Left lung (tissue), 10 donors: Measurements from ENCODE around the gene SETD7. TPM values are rescaled to one million over a fixed set of nuclear protein-coding genes. Genes with fewer than 3 reads are reported as not detected.

ENCODE experiments used
- ATAC-seq: fragments of 200-7000 bp; cut with Tn5 transposase; one replicate; pipeline ENCODE4 v1.9.1; 2020; ENCODE audit warnings: moderate library complexity
- DNase-seq, 4 donors: peaks; one replicate each; pipeline ENCODE4 v3.0.0-alpha.2; 2013 to 2020
- H3K27ac ChIP-seq, 2 donors: fragments of 200-600 bp; sonication (generic) in 1 of 2; one replicate each; pipeline versions ENCODE4 v1.5.0 to v1.8.0; 2020 to 2021
- H3K27me3 ChIP-seq, 2 donors: fragments of 200-600 bp; sonication (generic) in 1 of 2; one replicate each; pipeline versions ENCODE4 v1.5.0 to v1.8.0; 2020 to 2021
- H3K36me3 ChIP-seq, 2 donors: fragments of 200-600 bp; sonication (generic) in 1 of 2; one replicate each; pipeline versions ENCODE4 v1.5.0 to v1.8.0; 2020 to 2021
- H3K4me1 ChIP-seq, 2 donors: fragments of 200-600 bp; one replicate each; pipeline ENCODE4 v1.8.0; 2021
- H3K4me3 ChIP-seq, 2 donors: fragments of 200-600 bp; sonication (generic) in 1 of 2; one replicate each; pipeline versions ENCODE4 v1.5.0 to v1.8.0; 2020 to 2021; ENCODE audit warnings: mild to moderate bottlenecking in 1 of 2
- H3K9me3 ChIP-seq, 2 donors: fragments of 200-600 bp; sonication (generic) in 1 of 2; one replicate each; pipeline versions ENCODE4 v1.5.0 to v1.8.0; 2020 to 2021
- intact Hi-C, 2 donors: fragments of 100-400 bp; cut with DNase I; formaldehyde crosslinking; loops; one replicate each; pipeline versions ENCODE4 v1.11.2 to v1.14.2; 2022
- polyA plus RNA-seq, 6 donors: library from polyadenylated mRNA; unstranded; fragments of 120-200 nt; gene quantifications; one replicate each; pipeline ENCODE4 v1.2.1, GENCODE V29; 2013; ENCODE audit not compliant: insufficient read length in 6 of 6
- total RNA-seq, 2 donors: library from RNA; stranded (reverse); fragmentation: NEBNext Ultra II Directional; extraction: Animal tissue kit (Norgen Biotek cat#: 25700); gene quantifications; one replicate each; pipeline ENCODE4 v1.2.1, GENCODE V29; 2021
- TF ChIP-seq, protein P1 (sequence below), 2 donors: fragments of 200-600 bp; sonication (generic) in 1 of 2; IDR thresholded peaks; one replicate each; pipeline versions ENCODE4 v1.5.0 to v1.8.0; 2021; ENCODE audit warnings: antibody characterized with exemption in 2 of 2
- donor health status: DM: no; HTN: yes; CAD: no.
- donor health status: DM: no; HTN: no; CAD: no.

Gene SETD7
- total and polyA plus RNA-seq, 8 donors = 17.2 to 51.7 (median 19.5) TPM

DNA sequence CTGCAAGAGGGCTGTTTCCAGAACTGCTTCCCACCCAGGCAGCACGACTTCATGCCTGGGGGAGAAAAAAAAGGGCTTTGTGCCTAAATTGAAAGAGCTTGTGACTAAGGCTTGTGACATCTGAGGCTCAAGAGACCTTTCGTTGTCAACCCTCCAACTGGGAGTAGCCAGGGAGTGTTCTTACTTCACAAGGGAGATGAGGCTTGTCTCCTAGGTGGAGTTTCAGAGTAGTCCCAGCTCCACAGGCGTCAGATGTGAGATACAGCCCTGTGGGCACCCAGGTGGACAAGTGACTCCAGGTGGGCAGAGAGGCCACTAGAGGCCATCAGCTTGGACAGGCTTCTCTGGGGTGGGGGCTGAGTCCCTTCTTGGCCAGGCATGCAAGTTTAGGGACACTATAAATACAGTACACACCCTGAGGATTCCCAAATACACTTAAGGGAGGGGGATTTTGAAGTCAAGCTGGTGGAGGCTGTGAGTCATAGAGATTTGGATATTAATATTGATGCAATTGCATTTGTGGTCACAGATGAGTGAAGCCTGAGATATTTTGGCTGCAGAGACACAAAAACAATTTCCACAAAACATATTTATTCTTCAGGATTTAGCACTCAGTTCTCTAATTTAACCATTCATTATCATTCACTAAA lies 40.1 kb upstream of the SETD7 start:
- Histone ChIP-seq H3K4me3 (no peak overlapping the region), H3K4me1 (peaks cover 0 to 6% of the 10 kb centered on the region in 2 donors), H3K27me3 (no peaks in the 10 kb centered on the region), H3K27ac (no peak overlapping the region), H3K36me3 (no peaks in the 10 kb centered on the region), H3K9me3 (no peaks in the 10 kb centered on the region)
- intact Hi-C loops = no loop called here
- TF ChIP-seq, protein P1, sequence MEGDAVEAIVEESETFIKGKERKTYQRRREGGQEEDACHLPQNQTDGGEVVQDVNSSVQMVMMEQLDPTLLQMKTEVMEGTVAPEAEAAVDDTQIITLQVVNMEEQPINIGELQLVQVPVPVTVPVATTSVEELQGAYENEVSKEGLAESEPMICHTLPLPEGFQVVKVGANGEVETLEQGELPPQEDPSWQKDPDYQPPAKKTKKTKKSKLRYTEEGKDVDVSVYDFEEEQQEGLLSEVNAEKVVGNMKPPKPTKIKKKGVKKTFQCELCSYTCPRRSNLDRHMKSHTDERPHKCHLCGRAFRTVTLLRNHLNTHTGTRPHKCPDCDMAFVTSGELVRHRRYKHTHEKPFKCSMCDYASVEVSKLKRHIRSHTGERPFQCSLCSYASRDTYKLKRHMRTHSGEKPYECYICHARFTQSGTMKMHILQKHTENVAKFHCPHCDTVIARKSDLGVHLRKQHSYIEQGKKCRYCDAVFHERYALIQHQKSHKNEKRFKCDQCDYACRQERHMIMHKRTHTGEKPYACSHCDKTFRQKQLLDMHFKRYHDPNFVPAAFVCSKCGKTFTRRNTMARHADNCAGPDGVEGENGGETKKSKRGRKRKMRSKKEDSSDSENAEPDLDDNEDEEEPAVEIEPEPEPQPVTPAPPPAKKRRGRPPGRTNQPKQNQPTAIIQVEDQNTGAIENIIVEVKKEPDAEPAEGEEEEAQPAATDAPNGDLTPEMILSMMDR (IDR thresholded peaks at IDR 0.05) = no peak
- ATAC-seq = peak; percentile 45
- no peak for DNase-seq

DNA sequence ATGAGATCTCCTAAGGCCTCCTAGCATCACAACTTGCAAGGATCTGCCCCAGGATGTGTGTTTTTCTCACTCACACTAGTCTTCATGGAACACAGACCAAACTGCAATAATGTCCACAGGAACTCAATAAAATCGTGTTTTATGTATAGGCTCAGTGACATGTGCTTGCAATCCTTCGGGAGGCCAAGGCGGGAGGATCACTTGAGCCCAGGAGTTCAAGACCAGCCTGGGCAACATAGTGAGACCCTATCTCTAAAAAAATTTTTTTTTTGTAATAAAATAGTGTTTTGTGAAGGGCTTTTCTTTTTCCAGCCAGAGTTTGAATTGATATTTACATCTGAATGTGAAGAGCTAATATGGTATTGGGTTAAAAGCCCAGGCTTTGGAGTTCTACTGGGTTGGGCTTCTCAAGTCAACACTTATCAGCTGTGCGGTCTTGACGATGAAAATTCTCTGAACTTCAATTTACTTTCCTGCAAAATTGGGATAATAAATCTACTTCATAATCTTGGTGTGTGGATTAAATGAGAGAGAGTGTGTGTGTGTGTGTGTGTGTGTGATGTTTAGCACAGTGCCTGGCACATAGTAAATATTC lies 38.7 kb upstream of the SETD7 start:
- intact Hi-C loops = no loop called here
- Histone ChIP-seq H3K27ac (no peak overlapping the region), H3K9me3 (no peaks in the 10 kb centered on the region), H3K4me3 (no peak overlapping the region), H3K27me3 (no peaks in the 10 kb centered on the region), H3K4me1 (peaks cover 0 to 6% of the 10 kb centered on the region in 2 donors), H3K36me3 (no peaks in the 10 kb centered on the region)
- TF ChIP-seq, protein P1 (IDR thresholded peaks at IDR 0.05) = no peak
- ATAC-seq (no peak), DNase-seq (no peak)

DNA sequence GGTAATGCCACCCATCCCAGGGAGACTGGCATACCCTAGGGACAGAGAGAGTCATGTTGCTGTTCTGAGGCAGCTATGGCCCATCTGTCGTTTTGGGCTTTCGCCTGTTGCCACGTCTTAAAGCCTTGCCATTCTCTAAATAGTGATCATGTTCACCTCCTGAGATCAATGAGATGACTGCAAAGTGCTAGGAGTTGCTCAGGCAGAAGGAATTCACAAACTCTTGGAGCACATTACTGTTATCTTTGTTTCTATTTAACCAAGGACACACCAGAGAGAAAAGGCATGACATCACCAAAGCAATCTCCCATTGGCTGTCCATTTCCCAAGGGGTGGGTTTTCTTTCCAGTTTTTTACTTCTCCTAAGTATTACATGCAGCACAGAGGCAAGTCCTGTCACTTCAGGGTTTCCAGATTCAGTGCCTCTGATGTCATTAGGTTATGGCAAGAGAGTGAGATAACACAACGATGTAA lies 37.1 kb upstream of the SETD7 start:
- TF ChIP-seq, protein P1 (IDR thresholded peaks at IDR 0.05) = no peak
- H3K36me3 ChIP-seq = no peaks in the 10 kb centered on the region
- no peak overlapping the region for H3K27ac ChIP-seq
- ATAC-seq (peak; percentile 51), DNase-seq (no peak)
- intact Hi-C loops = no loop called here
- no peak overlapping the region for H3K4me3 ChIP-seq
- H3K27me3 ChIP-seq = no peaks in the 10 kb centered on the region
- no peaks in the 10 kb centered on the region for H3K9me3 ChIP-seq
- peaks cover 0 to 6% of the 10 kb centered on the region in 2 donors for H3K4me1 ChIP-seq

DNA sequence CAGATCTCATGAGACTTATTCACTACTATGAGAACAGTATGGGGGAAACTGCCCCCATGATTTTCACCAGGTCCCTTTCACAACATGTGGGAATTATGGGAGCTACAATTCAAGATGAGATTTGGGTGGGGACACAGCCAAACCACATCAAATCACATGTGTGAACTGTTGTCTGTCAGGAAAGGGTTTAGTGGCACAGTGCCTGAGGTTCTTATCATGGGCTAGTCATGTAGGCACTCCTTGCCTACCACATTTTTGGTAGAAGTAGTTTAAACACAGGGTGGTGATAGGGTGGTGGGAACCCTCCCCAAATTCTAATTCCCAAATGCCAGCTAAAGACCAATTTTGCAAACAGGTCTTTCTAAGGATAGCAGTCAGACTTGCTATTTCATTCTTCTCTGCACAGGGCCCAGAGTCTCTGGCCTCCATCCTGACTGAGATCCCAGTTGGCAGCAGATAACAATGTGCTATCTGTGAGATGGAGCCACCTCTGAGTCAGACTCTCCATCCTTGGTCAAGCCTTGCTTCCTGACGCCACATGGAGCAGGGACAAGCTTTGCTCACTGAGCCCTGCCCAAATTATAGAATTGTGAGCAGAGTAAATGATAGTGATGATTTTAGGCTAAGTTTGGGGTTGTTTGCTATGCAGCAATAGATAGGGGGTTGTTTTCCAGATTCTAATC lies 33.5 kb upstream of the SETD7 start:
- intact Hi-C loops = no loop called here
- Histone ChIP-seq H3K4me1 (no peaks in the 10 kb centered on the region), H3K9me3 (no peaks in the 10 kb centered on the region), H3K4me3 (no peak overlapping the region), H3K27me3 (no peaks in the 10 kb centered on the region), H3K27ac (no peak overlapping the region), H3K36me3 (no peaks in the 10 kb centered on the region)
- TF ChIP-seq, protein P1 (IDR thresholded peaks at IDR 0.05) = no peak
- ATAC-seq = no peak
- no peak for DNase-seq

DNA sequence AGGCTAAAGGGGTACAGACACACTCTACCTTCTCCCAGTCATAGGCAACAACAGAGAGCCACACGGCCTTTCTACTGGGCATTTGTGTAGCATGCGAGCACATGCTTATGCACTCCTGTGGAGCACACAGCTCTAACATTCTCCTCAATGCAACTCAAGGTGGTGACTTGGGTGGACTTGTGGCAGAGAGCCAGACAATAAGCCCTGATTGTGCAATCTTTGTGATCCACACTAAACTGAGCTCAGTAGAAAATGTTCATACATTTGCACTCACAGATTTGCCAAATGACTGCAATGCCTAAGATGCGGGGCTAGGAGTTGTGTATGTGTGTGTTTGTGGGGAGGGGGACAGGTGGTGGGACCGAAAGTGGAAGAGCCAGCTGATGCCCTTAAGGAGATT lies 31.4 kb upstream of the SETD7 start:
- H3K9me3 ChIP-seq = no peaks in the 10 kb centered on the region
- H3K27ac ChIP-seq = no peak overlapping the region
- intact Hi-C loops = no loop called here
- TF ChIP-seq, protein P1 (IDR thresholded peaks at IDR 0.05) = no peak
- H3K36me3 ChIP-seq = no peaks in the 10 kb centered on the region
- no peak overlapping the region for H3K4me3 ChIP-seq
- no peaks in the 10 kb centered on the region for H3K4me1 ChIP-seq
- no peak for DNase-seq
- ATAC-seq = no peak
- H3K27me3 ChIP-seq = no peaks in the 10 kb centered on the region
